ENCODE results near the gene HOXB9. TPM values are rescaled to one million over a fixed set of nuclear protein-coding genes. Genes with fewer than 3 reads are reported as not detected.

HOXB9 gene
- total RNA-seq, 1 donor from 2014 or later = 0.11 TPM

DNA sequence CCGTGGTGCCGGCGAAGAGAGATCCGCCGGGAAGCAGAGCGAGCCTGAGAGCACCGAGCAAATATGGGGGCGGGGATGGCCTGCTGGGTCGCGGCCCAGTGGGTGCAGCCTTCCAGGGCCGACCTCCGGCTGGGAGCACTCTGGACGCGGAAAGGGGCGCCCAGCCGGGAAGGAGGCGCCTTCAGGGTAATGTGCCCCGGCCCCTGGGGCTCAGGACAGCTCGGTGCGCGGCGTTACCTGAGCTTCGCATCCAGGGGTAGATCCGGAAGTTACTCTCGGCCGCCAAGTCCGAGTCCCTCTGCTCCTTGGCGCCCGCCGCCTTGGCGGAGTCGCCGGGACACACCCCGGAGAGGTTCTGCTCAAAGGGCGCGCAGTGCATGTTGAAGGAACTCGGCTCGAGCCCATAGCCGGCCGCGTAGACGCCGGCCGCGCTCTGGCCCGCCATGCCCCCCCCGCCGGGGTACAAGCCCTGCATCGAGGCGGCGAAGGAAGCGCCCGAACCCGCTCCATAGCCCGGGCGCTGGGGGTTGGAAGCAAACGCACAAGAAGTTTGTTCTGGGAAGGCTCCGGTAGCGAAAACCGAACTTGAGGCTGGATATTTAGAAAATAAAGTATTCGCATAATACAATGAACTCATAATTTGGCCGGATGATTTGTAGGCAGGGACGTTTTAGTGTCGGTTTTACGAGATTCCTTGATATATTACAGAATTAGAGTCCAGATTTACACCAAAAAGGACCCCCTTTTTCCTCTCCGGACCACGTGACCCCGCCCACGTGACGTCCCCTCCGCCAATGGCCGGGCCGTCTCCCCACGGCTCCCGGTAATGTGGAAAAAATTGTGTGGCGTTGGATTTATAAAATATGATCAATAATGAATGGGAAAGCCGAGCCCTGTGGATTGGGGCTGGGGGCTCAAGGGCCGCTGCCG, 15.6 kb downstream of the HOXB9 start, which contains the start of gene HOXB7:
Gene HOXB7, minus strand, starts transcription at position 736 of the 930 bp plus-strand sequence. Its CDS starts 99 bp downstream, at position 637.
- Mint-ChIP-seq H3K9me3 (ENCODE audit: unreplicated experiment) (peaks cover 37% of the 10 kb centered on the region), H3K4me1 (ENCODE audit: low read depth, unreplicated experiment) (no peaks in the 10 kb centered on the region), H3K27me3 (ENCODE audit: low read depth, unreplicated experiment) (peaks cover 77% of the 10 kb centered on the region), H3K27ac (ENCODE audit: unreplicated experiment) (peak within 1 kb of the TSS; percentile 62), H3K4me3 (ENCODE audit: unreplicated experiment) (no peak within 1 kb of the TSS), H3K36me3 (ENCODE audit: low read depth, unreplicated experiment) (no peaks in the 10 kb centered on the region)
- Histone ChIP-seq H3K27ac (ENCODE audit: low read depth, low read length) (no peak within 1 kb of the TSS), H4K20me1 (ENCODE audit: insufficient read depth, low read length) (peaks cover 21% of the 10 kb centered on the region), H2AFZ (ENCODE audit: low read depth, low read length) (peak within 1 kb of the TSS; percentile 60), H3K27me3 (ENCODE audit: insufficient read depth, low read length) (peaks cover 85% of the 10 kb centered on the region), H3K36me3 (ENCODE audit: insufficient read depth, low read length) (no peaks in the 10 kb centered on the region), H3K79me2 (ENCODE audit: insufficient read depth, low read length) (no peaks in the 10 kb centered on the region), H3K9me3 (ENCODE audit: insufficient read depth, low read depth, low read length) (peaks cover 3% of the 10 kb centered on the region), H3K4me3 (ENCODE audit: insufficient read depth, low read depth, low read length) (peak within 1 kb of the TSS; percentile 29), H3K9ac (ENCODE audit: low read length) (no peak within 1 kb of the TSS), H3K4me2 (ENCODE audit: low read length) (peak within 1 kb of the TSS; percentile 74), H3K4me1 (ENCODE audit: insufficient read depth, low read length) (peaks cover 4% of the 10 kb centered on the region)
- TF ChIP-seq, protein P1, sequence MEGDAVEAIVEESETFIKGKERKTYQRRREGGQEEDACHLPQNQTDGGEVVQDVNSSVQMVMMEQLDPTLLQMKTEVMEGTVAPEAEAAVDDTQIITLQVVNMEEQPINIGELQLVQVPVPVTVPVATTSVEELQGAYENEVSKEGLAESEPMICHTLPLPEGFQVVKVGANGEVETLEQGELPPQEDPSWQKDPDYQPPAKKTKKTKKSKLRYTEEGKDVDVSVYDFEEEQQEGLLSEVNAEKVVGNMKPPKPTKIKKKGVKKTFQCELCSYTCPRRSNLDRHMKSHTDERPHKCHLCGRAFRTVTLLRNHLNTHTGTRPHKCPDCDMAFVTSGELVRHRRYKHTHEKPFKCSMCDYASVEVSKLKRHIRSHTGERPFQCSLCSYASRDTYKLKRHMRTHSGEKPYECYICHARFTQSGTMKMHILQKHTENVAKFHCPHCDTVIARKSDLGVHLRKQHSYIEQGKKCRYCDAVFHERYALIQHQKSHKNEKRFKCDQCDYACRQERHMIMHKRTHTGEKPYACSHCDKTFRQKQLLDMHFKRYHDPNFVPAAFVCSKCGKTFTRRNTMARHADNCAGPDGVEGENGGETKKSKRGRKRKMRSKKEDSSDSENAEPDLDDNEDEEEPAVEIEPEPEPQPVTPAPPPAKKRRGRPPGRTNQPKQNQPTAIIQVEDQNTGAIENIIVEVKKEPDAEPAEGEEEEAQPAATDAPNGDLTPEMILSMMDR (IDR thresholded peaks at IDR 0.05; ENCODE audit: insufficient read depth, low read depth, low read length) = no peak
- TF ChIP-seq EZH2 (IDR thresholded peaks at IDR 0.05; ENCODE audit: insufficient read depth, low read length) = peak; percentile 98
- FAIRE-seq (no peak), DNase-seq (ENCODE audit: low read depth) (no peak)

GRCh38 chr17:48609759-48610281, 16.3 kb downstream of the HOXB9 start:
- Histone ChIP-seq H2AFZ (ENCODE audit: low read depth, low read length) (peak overlapping the region; percentile 60), H3K36me3 (ENCODE audit: insufficient read depth, low read length) (no peaks in the 10 kb centered on the region), H3K4me2 (ENCODE audit: low read length) (peak overlapping the region; percentile 74), H3K27me3 (ENCODE audit: insufficient read depth, low read length) (peaks cover 85% of the 10 kb centered on the region), H3K79me2 (ENCODE audit: insufficient read depth, low read length) (no peaks in the 10 kb centered on the region), H3K4me1 (ENCODE audit: insufficient read depth, low read length) (peaks cover 4% of the 10 kb centered on the region), H4K20me1 (ENCODE audit: insufficient read depth, low read length) (peaks cover 20% of the 10 kb centered on the region), H3K4me3 (ENCODE audit: insufficient read depth, low read depth, low read length) (no peak overlapping the region), H3K9me3 (ENCODE audit: insufficient read depth, low read depth, low read length) (peaks cover 3% of the 10 kb centered on the region), H3K9ac (ENCODE audit: low read length) (no peak overlapping the region), H3K27ac (ENCODE audit: low read depth, low read length) (no peak overlapping the region)
- H3K36me3 Mint-ChIP-seq (ENCODE audit: low read depth, unreplicated experiment) = no peaks in the 10 kb centered on the region
- FAIRE-seq (no peak), DNase-seq (ENCODE audit: low read depth) (no peak)
- TF ChIP-seq, protein P1 (IDR thresholded peaks at IDR 0.05; ENCODE audit: insufficient read depth, low read depth, low read length) = no peak
- TF ChIP-seq EZH2 (IDR thresholded peaks at IDR 0.05; ENCODE audit: insufficient read depth, low read length) = no peak
- no peaks in the 10 kb centered on the region for H3K4me1 Mint-ChIP-seq (ENCODE audit: low read depth, unreplicated experiment)
- H3K9me3 Mint-ChIP-seq (ENCODE audit: unreplicated experiment) = peaks cover 34% of the 10 kb centered on the region
- H3K27me3 Mint-ChIP-seq (ENCODE audit: low read depth, unreplicated experiment) = peaks cover 78% of the 10 kb centered on the region
- H3K27ac Mint-ChIP-seq (ENCODE audit: unreplicated experiment) = no peak overlapping the region
- H3K4me3 Mint-ChIP-seq (ENCODE audit: unreplicated experiment) = no peak overlapping the region

All from astrocyte (in vitro differentiated cells and primary cell).